Spleen (tissue), 11 donors: ENCODE measurements around the gene COMMD7. TPM values are rescaled to one million over a fixed set of nuclear protein-coding genes. Genes with fewer than 3 reads are reported as not detected.
"Not testable (repeated sequence)": the region's sequence is repeated elsewhere in the genome, so short reads cannot be mapped to it uniquely, and the experiment has no call there.

Source experiments
- DNase-seq: peaks from one replicate; pipeline ENCODE4 v3.0.0-alpha.2; 2020
- H3K27ac ChIP-seq, 8 donors: fragments of 200-600 bp; sonication (generic) in 7 of 8; 1 replicate in 4 of 8; 2 replicates in 4 of 8; pipeline versions ENCODE4 v1.5.0 to v1.8.0; 2016 to 2021; ENCODE audit warnings: inconsistent platforms in 4 of 8, mild to moderate bottlenecking in 4 of 8, moderate library complexity in 1 of 8
- H3K27me3 ChIP-seq, 7 donors: fragments of 200-600 bp; sonication (generic) in 6 of 7; replicated peaks in 1 of 7; 1 replicate in 4 of 7; 2 replicates in 3 of 7; pipeline versions ENCODE4 v1.5.0 to v1.8.0; 2016 to 2021; ENCODE audit warnings: inconsistent platforms in 3 of 7, mild to moderate bottlenecking in 1 of 7
- H3K36me3 ChIP-seq, 6 donors: fragments of 200-600 bp; sonication (generic) in 5 of 6; 1 replicate in 4 of 6; 2 replicates in 2 of 6; pipeline versions ENCODE4 v1.5.0 to v1.8.0; 2016 to 2021; ENCODE audit warnings: inconsistent platforms in 2 of 6
- H3K4me1 ChIP-seq, 6 donors: fragments of 200-600 bp; sonication (generic) in 5 of 6; 1 replicate in 3 of 6; 2 replicates in 3 of 6; pipeline versions ENCODE4 v1.5.0 to v1.8.0; 2016 to 2021; ENCODE audit warnings: inconsistent platforms in 3 of 6
- H3K4me3 ChIP-seq, 8 donors: fragments of 200-600 bp; sonication (generic) in 7 of 8; 1 replicate in 4 of 8; 2 replicates in 4 of 8; pipeline versions ENCODE4 v1.5.0 to v1.8.0; 2016 to 2021; ENCODE audit warnings: inconsistent platforms in 4 of 8, mild to moderate bottlenecking in 4 of 8, moderate library complexity in 2 of 8
- H3K9me3 ChIP-seq, 8 donors: fragments of 200-600 bp; sonication (generic) in 7 of 8; 1 replicate in 4 of 8; 2 replicates in 4 of 8; pipeline versions ENCODE4 v1.5.0 to v1.8.0; 2016 to 2021; ENCODE audit warnings: inconsistent platforms in 4 of 8
- CTCF ChIP-seq, 11 experiments: fragments of 200-600 bp in 7 of 11; fragments of 450-650 bp in 4 of 11; sonication (generic) in 4 of 11; IDR thresholded peaks in 8 of 11; conservative IDR thresholded peaks in 3 of 11; 1 replicate in 7 of 11; 2 replicates in 4 of 11; pipeline versions ENCODE4 v1.4.0 to v1.8.0; 2016 to 2021; ENCODE audit warnings: antibody characterized with exemption in 11 of 11, inconsistent platforms in 4 of 11, mild to moderate bottlenecking in 1 of 11
- POLR2A ChIP-seq, 3 donors: fragments of 450-650 bp; IDR thresholded peaks; one replicate each; pipeline ENCODE4 v1.5.1; 2017; ENCODE audit warnings: antibody characterized with exemption in 3 of 3, mild to moderate bottlenecking in 1 of 3
- POLR2AphosphoS5 ChIP-seq, 3 donors: sonication (generic); formaldehyde crosslinking; IDR thresholded peaks; one replicate each; pipeline ENCODE4 v1.5.1; 2017; ENCODE audit warnings: antibody characterized with exemption in 3 of 3
- WGBS, 5 donors: extraction: QIAGEN DNeasy Blood & Tissue Kit in 3 of 5; methylation state at CpG; one replicate each; pipeline versions ENCODE4 v1.1.5 to v1.1.7; 2013 to 2018; 5-methylcytosine and 5-hydroxymethylcytosine counted together
- intact Hi-C: fragments of 100-400 bp; cut with DNase I; formaldehyde crosslinking; loops from one replicate; pipeline ENCODE4 v1.15.0; 2023; ENCODE audit warnings: low total_unique reads
- polyA plus RNA-seq, 3 donors: library from polyadenylated mRNA; stranded (reverse); fragments of 200-250 nt; gene quantifications; one replicate each; pipeline ENCODE4 v1.2.1, GENCODE V29; 2013
- total RNA-seq, 7 donors: library from RNA; depleted of rRNA in 3 of 7; stranded (reverse); fragments of >200 nt in 3 of 7; fragmentation: NEBNext Ultra II Directional in 4 of 7; extraction: Animal tissue kit (Norgen Biotek cat#: 25700) in 4 of 7; gene quantifications; one replicate each; pipeline versions ENCODE4 v1.1.0 to v1.2.1, GENCODE V29; 2016 to 2021
- donor health status: healthy with polysubstance abuse.
- donor health status: DM: no; HTN: no; CAD: no; lungs with moderate emphysema.
- donor health status: DM: no; HTN: no; CAD: no.
- donor health status: Bipolar disorder and iron deficiency.
- donor health status: healthy.
- donor health status: DM: no; HTN: no; CAD: no.
- donor health status: DM: yes; HTN: yes; CAD: no.

COMMD7 gene
- total and polyA plus RNA-seq, 10 donors = 24.4 to 69.2 (median 38.1) TPM

- no peak overlapping the region for H3K4me3 ChIP-seq
- DNase-seq = no peak
- no peak for TF ChIP-seq CTCF (IDR thresholded peaks at IDR 0.05 in 8 of 11, conservative IDR thresholded peaks at IDR 0.05 in 3 of 11)
- TF ChIP-seq POLR2A (IDR thresholded peaks at IDR 0.05) = no peak
- TF ChIP-seq POLR2AphosphoS5 (IDR thresholded peaks at IDR 0.05) = no peak
- no peaks in the 10 kb centered on the region for H3K27me3 ChIP-seq
- H3K36me3 ChIP-seq = peaks cover 0 to 87% (median 30%) of the 10 kb centered on the region in 6 donors
- H3K9me3 ChIP-seq = no peaks in the 10 kb centered on the region
- H3K27ac ChIP-seq = no peak overlapping the region
- WGBS, 5 donors = 42 to 72% (median 64%) methylated on average over 3 of the region's 3 CpGs
- peaks cover 0 to 23% (median 5%) of the 10 kb centered on the region in 6 donors for H3K4me1 ChIP-seq
- intact Hi-C loops = no loop called here
Measured at GRCh38 chr20:32718749-32719348, 24.4 kb downstream of the COMMD7 start.

GRCh38 chr20:32711346-32711745, 31.9 kb downstream of the COMMD7 start:
- H3K27ac ChIP-seq = no peak overlapping the region
- H3K9me3 ChIP-seq = no peaks in the 10 kb centered on the region
- TF ChIP-seq CTCF (IDR thresholded peaks at IDR 0.05 in 8 of 11, conservative IDR thresholded peaks at IDR 0.05 in 3 of 11) = no peak
- TF ChIP-seq POLR2AphosphoS5 (IDR thresholded peaks at IDR 0.05) = no peak
- TF ChIP-seq POLR2A (IDR thresholded peaks at IDR 0.05) = no peak
- no peak overlapping the region for H3K4me3 ChIP-seq
- no peak for DNase-seq
- H3K4me1 ChIP-seq = peaks cover 3 to 59% (median 30%) of the 10 kb centered on the region in 6 donors
- WGBS, 5 donors = 35 to 73% (median 52%) methylated on average over 4 of the region's 4 CpGs
- H3K27me3 ChIP-seq = no peaks in the 10 kb centered on the region
- H3K36me3 ChIP-seq = peaks cover 0 to 58% (median 11%) of the 10 kb centered on the region in 6 donors
- intact Hi-C loops = no loop called here

- H3K4me3 ChIP-seq = no peak overlapping the region
- peaks cover 0 to 59% (median 23%) of the 10 kb centered on the region in 6 donors for H3K36me3 ChIP-seq
- peaks cover 3 to 53% (median 29%) of the 10 kb centered on the region in 6 donors for H3K4me1 ChIP-seq
- DNase-seq = no peak
- H3K27me3 ChIP-seq = no peaks in the 10 kb centered on the region
- 60 to 82% (median 71%) methylated on average over 5 of the region's 5 CpGs for WGBS, 5 donors
- H3K9me3 ChIP-seq = no peaks in the 10 kb centered on the region
- peak overlapping the region in 1 of 8 donors; percentile 29 for H3K27ac ChIP-seq
- intact Hi-C loops = no loop called here
- TF ChIP-seq CTCF (IDR thresholded peaks at IDR 0.05 in 8 of 11, conservative IDR thresholded peaks at IDR 0.05 in 3 of 11) = no peak
- TF ChIP-seq POLR2A (IDR thresholded peaks at IDR 0.05) = no peak
- TF ChIP-seq POLR2AphosphoS5 (IDR thresholded peaks at IDR 0.05) = no peak
Measured at GRCh38 chr20:32709632-32710121, 33.6 kb downstream of the COMMD7 start.

- H3K9me3 ChIP-seq, DNase-seq, H3K4me3 ChIP-seq, H3K27me3 ChIP-seq, intact Hi-C loops: not testable (repeated sequence)
- WGBS, 5 donors = 84 to 89% (median 86%) methylated on average over 15 of the region's 15 CpGs
- Histone ChIP-seq H3K36me3 (peaks cover 0 to 59% (median 24%) of the 10 kb centered on the region in 6 donors), H3K4me1 (peaks cover 3 to 53% (median 29%) of the 10 kb centered on the region in 6 donors), H3K27ac (peak overlapping the region in 7 of 8 donors; percentile 27 to 71 (median 44))
Measured at GRCh38 chr20:32709029-32709631, 34.1 kb downstream of the COMMD7 start.
